ENCODE data around the gene PPFIA2. TPM values are rescaled to one million over a fixed set of nuclear protein-coding genes. Genes with fewer than 3 reads are reported as not detected.

Gene PPFIA2
- total and polyA plus RNA-seq, 9 of the 15 experiments (the other 6 are each of a cell fraction or from before 2014, with no cell fraction given): not detected

DNA sequence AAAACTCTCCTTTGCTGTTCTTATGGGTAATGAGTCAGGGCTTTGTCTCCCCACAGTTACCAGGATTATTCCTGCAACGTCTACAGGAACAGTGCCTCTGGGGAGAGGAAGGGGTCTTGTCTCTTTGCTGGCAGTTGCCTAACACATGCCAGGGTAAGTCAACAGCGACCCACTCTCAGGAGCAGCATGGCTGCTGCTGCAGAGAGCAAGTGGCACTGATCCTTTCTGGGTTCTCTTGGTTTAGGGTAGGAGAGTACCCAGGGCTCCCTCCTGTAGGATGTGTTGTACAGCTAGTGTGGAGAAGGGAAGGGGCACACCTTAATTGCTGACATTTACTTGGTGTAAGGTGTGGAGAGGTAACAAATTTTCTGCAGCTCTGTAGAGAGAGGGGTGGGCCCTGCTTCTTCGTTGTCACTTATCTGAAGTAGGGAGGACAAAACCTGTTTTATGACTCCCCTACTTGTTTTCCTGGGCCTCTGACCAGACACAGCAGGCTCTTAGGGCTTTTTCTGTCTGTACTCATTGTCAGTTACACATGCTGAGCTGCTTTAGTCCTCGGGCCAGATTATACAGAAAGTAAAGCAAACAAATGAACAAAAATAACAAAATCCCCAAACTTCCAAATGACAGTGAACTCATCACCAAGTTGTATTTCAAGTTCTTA, 513.1 kb downstream of the PPFIA2 start (continued):
- TF ChIP-seq, protein P1, sequence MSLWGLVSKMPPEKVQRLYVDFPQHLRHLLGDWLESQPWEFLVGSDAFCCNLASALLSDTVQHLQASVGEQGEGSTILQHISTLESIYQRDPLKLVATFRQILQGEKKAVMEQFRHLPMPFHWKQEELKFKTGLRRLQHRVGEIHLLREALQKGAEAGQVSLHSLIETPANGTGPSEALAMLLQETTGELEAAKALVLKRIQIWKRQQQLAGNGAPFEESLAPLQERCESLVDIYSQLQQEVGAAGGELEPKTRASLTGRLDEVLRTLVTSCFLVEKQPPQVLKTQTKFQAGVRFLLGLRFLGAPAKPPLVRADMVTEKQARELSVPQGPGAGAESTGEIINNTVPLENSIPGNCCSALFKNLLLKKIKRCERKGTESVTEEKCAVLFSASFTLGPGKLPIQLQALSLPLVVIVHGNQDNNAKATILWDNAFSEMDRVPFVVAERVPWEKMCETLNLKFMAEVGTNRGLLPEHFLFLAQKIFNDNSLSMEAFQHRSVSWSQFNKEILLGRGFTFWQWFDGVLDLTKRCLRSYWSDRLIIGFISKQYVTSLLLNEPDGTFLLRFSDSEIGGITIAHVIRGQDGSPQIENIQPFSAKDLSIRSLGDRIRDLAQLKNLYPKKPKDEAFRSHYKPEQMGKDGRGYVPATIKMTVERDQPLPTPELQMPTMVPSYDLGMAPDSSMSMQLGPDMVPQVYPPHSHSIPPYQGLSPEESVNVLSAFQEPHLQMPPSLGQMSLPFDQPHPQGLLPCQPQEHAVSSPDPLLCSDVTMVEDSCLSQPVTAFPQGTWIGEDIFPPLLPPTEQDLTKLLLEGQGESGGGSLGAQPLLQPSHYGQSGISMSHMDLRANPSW (CRISPR knock-in tag; IDR thresholded peaks at IDR 0.05): no peak
- TF ChIP-seq ARNT (IDR thresholded peaks at IDR 0.05) (no peak), SP2 (IDR thresholded peaks at IDR 0.05; ENCODE audit: extremely low read depth, low read depth, low read length, poor library complexity, severe bottlenecking) (no peak), SMAD2 (IDR thresholded peaks at IDR 0.05; ENCODE audit: low read depth, low read length) (no peak), THRAP3 (IDR thresholded peaks at IDR 0.05; ENCODE audit: borderline replicate concordance) (no peak), NFYB (IDR thresholded peaks at IDR 0.05; ENCODE audit: extremely low read depth, insufficient read length) (no peak), CREBBP (IDR thresholded peaks at IDR 0.05; ENCODE audit: low read depth, low read length) (no peak), ZFP36 (IDR thresholded peaks at IDR 0.05; ENCODE audit: low read depth, low read length, partially characterized antibody) (no peak), ASH1L (IDR thresholded peaks at IDR 0.05; ENCODE audit: borderline replicate concordance, low read depth, partially characterized antibody) (no peak), ZNF23 (CRISPR knock-in tag; IDR thresholded peaks at IDR 0.05) (no peak)
- TF ChIP-seq, protein P2, sequence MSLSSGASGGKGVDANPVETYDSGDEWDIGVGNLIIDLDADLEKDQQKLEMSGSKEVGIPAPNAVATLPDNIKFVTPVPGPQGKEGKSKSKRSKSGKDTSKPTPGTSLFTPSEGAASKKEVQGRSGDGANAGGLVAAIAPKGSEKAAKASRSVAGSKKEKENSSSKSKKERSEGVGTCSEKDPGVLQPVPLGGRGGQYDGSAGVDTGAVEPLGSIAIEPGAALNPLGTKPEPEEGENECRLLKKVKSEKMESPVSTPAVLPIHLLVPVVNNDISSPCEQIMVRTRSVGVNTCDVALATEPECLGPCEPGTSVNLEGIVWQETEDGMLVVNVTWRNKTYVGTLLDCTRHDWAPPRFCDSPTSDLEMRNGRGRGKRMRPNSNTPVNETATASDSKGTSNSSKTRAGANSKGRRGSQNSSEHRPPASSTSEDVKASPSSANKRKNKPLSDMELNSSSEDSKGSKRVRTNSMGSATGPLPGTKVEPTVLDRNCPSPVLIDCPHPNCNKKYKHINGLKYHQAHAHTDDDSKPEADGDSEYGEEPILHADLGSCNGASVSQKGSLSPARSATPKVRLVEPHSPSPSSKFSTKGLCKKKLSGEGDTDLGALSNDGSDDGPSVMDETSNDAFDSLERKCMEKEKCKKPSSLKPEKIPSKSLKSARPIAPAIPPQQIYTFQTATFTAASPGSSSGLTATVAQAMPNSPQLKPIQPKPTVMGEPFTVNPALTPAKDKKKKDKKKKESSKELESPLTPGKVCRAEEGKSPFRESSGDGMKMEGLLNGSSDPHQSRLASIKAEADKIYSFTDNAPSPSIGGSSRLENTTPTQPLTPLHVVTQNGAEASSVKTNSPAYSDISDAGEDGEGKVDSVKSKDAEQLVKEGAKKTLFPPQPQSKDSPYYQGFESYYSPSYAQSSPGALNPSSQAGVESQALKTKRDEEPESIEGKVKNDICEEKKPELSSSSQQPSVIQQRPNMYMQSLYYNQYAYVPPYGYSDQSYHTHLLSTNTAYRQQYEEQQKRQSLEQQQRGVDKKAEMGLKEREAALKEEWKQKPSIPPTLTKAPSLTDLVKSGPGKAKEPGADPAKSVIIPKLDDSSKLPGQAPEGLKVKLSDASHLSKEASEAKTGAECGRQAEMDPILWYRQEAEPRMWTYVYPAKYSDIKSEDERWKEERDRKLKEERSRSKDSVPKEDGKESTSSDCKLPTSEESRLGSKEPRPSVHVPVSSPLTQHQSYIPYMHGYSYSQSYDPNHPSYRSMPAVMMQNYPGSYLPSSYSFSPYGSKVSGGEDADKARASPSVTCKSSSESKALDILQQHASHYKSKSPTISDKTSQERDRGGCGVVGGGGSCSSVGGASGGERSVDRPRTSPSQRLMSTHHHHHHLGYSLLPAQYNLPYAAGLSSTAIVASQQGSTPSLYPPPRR (CRISPR knock-in tag; IDR thresholded peaks at IDR 0.05; ENCODE audit: borderline replicate concordance): no peak
- TF ChIP-seq, protein P3, sequence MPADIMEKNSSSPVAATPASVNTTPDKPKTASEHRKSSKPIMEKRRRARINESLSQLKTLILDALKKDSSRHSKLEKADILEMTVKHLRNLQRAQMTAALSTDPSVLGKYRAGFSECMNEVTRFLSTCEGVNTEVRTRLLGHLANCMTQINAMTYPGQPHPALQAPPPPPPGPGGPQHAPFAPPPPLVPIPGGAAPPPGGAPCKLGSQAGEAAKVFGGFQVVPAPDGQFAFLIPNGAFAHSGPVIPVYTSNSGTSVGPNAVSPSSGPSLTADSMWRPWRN (IDR thresholded peaks at IDR 0.05; ENCODE audit: low read depth): no peak
